Neuron (in vitro differentiated cells): ENCODE measurements around the gene RPP14.
"Not testable (repeated sequence)": the region's sequence is repeated elsewhere in the genome, so short reads cannot be mapped to it uniquely, and the experiment has no call there.

Experiments
- H2AFZ ChIP-seq: one replicate; pipeline ENCODE4 v1.6.1; 2013; ENCODE audit warnings: low read depth, mild to moderate bottlenecking, inconsistent platforms, low read length, moderate library complexity
- H3K27me3 ChIP-seq: one replicate; pipeline ENCODE4 v1.6.1; 2013; ENCODE audit warnings: low read length; ENCODE audit not compliant: insufficient read depth
- H3K36me3 ChIP-seq: one replicate; pipeline ENCODE4 v1.6.1; 2013; ENCODE audit warnings: low read length; ENCODE audit not compliant: insufficient read depth
- H3K4me1 ChIP-seq: one replicate; pipeline ENCODE4 v1.6.1; 2013; ENCODE audit warnings: low read length; ENCODE audit not compliant: insufficient read depth
- H3K4me3 ChIP-seq: 2 replicates; pipeline ENCODE4 v1.5.1; 2013; ENCODE audit warnings: mild to moderate bottlenecking, low read length, moderate library complexity
- H3K9me3 ChIP-seq: one replicate; pipeline ENCODE4 v1.6.1; 2013; ENCODE audit warnings: low read length

RPP14 gene

DNA sequence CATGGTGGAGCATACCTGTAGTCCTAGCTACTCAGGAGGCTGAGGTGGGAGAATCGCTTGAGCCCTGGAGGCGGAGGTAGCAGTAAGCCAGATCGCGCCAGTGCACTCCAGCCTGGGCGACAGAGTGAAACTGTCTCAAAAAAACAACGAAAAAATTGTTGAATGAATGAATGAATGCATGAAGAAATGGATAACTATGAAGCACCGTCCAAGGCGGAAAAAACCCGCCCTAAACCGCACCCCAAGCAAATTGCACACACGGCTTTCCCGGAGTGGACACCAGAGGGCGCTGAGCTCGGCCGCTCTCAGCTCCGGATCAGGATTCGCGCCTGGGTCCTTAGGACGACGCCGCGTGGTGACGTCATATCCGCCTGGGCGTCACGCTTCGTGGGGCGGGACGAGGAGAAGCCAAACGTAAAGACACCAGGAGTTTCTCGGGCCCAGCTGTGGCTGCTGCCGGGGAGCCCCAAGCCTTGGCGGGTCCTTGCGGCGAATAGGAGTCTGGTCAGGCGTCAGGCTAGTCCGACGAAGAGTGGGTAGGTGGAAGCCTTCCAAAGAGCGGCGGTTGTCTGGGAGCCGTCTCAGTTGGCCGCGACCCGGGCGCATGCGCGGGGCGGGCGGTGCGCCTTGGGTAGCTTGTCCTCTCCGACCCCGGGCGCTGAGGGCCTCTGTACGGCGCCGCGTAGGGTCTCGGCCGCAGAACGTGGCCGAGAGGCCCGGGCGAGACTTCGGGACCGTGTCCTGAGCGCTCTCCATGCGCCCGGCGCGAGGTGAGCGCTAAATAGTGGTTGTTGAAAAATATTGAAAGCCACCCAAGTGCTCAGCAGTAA is at the start of gene RPP14, which contains the start of gene HTD2:
Gene RPP14, plus strand, starts transcription at position 364 of the 830 bp plus-strand sequence. CDS start 4,085 bp downstream, outside the sequence.
Gene HTD2, plus strand, starts transcription at position 639 of the 830 bp plus-strand sequence. CDS start 11,094 bp downstream, outside the sequence.
- Histone ChIP-seq H3K36me3 (peaks cover 28% of the 10 kb centered on the region), H3K4me3 (peak within 1 kb of the TSS; percentile 92), H2AFZ (peak within 1 kb of the TSS; percentile 48), H3K9me3 (no peaks in the 10 kb centered on the region), H3K4me1 (peaks cover 13% of the 10 kb centered on the region), H3K27me3 (peaks cover 7% of the 10 kb centered on the region)

DNA sequence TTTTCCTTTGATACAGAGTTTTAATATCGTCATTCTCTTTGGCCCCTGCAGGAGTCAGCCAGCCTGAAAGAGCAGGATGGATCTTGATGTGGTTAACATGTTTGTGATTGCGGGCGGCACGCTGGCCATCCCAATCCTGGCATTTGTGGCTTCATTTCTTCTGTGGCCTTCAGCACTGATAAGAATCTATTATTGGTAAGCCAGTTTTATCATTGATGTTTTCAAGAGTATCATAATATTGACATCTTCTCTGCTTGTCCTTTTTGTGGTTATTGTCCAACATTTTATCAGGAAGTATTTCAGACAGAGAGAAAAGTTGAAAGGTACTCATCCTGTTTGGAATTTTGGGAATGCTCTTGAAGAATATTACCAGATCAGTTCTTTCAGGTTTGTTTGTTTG is 49.5 kb upstream of the RPP14 start:
- Histone ChIP-seq H2AFZ (no peak overlapping the region), H3K4me3 (no peak overlapping the region), H3K4me1 (peaks cover 16% of the 10 kb centered on the region), H3K36me3 (no peaks in the 10 kb centered on the region), H3K27me3 (no peaks in the 10 kb centered on the region), H3K9me3 (no peaks in the 10 kb centered on the region)

DNA sequence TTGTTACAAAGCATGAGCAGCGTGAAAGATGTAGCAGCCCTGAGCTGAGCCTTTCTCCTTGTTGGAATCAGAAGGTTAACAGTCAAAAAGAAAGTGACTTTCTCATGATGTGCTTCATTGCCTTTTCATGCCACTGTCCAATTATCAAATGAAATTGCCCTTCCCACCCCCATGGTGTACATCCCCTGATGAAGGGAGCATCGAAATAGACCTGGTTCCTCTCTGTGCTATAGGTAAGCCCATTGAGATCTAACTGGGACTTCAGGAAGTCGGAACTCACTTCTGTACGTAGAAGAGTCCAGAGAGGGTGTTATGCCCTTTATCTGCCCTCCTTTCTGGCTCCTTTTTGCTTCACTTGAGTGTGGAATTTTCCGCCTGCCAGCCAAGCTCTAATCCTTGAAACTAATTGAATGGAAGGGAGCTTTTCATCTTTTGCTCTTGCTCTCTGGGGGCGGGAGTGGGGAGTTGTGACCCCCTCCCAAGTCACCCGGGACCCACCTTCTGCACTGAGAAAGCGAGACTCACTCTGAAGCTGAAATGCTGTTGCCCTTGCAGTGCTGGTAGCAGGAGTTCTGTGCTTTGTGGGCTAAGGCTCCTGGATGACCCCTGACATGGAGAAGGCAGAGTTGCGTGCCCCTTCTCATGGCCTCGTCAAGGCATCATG is 47.5 kb upstream of the RPP14 start:
- Histone ChIP-seq H3K4me1 (peaks cover 16% of the 10 kb centered on the region), H3K9me3 (no peaks in the 10 kb centered on the region), H2AFZ (no peak overlapping the region), H3K36me3 (no peaks in the 10 kb centered on the region), H3K27me3 (no peaks in the 10 kb centered on the region), H3K4me3 (no peak overlapping the region)

DNA sequence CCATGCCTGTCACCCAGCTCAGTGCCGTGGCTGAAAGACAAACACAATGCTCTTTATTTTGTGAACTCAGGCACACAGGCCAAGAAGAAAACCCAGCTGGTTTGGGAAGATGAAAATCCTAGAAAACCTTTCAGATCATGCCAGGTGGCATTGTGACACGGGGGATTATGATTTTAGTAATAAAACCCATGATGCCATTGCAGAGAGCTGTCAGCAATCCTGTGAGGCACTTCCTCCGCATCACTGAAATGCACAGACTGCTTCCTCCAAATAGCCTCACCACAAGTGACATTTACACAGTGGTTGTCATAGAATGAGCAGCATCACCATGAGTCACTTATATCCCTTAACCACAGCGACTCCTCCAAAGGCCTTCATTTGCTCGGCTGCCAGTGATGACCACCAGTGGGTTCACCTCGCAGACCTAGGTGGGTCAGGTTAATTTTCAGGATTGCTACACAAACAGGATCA is 45.7 kb upstream of the RPP14 start:
- H3K4me3 ChIP-seq, result no peak overlapping the region
- H3K36me3 ChIP-seq, result no peaks in the 10 kb centered on the region
- H3K27me3 ChIP-seq, result no peaks in the 10 kb centered on the region
- H3K4me1 ChIP-seq, result peaks cover 16% of the 10 kb centered on the region
- H3K9me3 ChIP-seq, result no peaks in the 10 kb centered on the region
- H2AFZ ChIP-seq, result no peak overlapping the region

DNA sequence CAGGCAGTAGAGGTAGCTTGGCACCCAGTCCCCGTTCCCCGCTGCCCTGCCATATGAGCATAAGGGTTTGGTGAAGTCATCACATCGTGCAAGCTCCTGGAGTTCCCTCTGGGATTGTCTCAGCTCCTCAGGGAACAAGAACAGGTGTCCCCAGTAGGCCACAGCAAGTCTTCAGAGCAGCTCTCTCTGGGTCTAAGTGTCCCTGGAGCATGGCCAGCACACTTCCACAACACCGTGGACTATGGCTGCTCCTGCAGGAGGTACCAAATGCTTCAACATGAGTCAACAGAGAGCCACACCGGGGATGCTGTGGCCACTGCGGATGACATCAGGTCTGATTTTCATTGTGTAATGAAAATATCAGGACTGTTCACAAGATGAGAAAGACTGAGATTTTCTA is 45.3 kb upstream of the RPP14 start:
- Histone ChIP-seq H3K27me3 (no peaks in the 10 kb centered on the region), H2AFZ (no peak overlapping the region), H3K9me3 (no peaks in the 10 kb centered on the region), H3K36me3 (no peaks in the 10 kb centered on the region), H3K4me1 (peaks cover 16% of the 10 kb centered on the region), H3K4me3 (no peak overlapping the region)

DNA sequence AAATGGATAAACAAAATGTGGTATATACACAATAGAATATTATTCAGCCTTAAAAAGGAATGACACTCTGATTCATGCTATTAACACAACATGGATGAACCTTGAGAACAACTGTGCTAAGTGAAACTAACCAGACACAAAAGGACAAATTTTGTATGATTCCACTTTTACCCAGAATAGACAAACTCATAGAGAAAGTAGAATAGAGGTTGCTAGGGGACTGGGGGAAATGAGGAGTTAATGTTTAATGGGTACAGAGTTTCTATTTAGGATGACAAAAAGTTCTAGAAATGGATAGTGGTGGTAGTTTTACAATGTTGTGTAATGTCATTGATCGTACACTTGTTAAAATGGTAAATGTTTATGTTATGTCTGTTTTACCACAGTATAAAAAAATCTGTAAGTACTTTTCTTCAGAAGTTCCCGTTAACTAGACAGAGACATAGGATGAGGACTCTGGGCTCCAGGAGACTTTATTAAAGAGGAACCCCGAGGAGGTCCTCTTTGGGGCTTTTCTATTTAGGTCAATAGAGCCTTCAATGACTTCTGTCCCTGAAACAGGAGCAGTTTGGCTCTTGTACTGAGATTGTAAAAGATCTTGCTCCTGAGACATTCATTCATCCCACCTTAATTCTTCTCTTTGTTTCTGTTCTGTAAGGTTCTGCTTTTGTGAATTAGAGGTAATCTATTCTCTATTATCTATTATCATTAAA is 43.9 kb upstream of the RPP14 start:
- H2AFZ ChIP-seq, result no peak overlapping the region
- H3K9me3 ChIP-seq, result no peaks in the 10 kb centered on the region
- H3K27me3 ChIP-seq, result no peaks in the 10 kb centered on the region
- H3K4me1 ChIP-seq, result peaks cover 16% of the 10 kb centered on the region
- H3K36me3 ChIP-seq, result no peaks in the 10 kb centered on the region
- no peak overlapping the region for H3K4me3 ChIP-seq

DNA sequence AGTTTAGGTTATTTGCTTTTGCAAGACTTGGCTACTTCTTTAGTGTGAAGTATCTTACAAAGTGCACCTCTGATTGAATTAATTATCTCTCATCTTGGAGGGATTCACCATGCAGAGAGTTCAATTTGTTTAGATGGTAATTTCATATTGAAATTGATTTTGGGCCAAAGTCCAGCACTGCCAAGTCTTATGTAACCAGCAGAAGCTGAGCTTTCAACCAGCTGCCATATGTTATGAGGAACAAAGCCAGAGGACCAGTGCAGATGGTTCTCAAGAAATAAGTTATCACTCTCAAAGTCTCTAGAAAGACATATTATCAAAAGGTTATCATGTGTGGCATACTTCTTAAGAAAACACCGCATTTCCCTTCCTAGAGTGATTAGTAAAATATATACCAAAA is 39.5 kb upstream of the RPP14 start:
- H3K27me3 ChIP-seq, result no peaks in the 10 kb centered on the region
- no peaks in the 10 kb centered on the region for H3K9me3 ChIP-seq
- no peaks in the 10 kb centered on the region for H3K36me3 ChIP-seq
- no peak overlapping the region for H2AFZ ChIP-seq
- H3K4me1 ChIP-seq, result no peaks in the 10 kb centered on the region
- no peak overlapping the region for H3K4me3 ChIP-seq

DNA sequence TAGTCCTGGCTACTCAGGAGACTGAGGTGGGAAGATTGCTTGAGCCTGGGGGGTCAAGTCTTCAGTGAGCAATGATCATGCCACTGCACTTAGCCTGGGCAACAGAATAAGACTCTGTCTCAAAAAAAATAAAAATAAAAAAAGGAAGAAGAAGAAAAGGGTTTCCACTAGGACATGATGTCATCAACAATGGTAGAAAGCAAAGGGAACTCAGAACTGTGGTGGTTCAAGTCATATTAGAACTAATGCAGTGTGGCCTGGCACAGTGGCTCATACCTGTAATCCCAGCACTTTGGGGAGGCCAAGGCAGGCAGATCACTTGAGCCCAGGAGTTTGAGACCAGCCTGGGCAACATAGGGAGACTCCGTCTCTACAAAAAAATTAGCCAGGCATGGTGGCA is 38.5 kb upstream of the RPP14 start:
- not testable (repeated sequence) for H2AFZ ChIP-seq, H3K4me3 ChIP-seq, H3K9me3 ChIP-seq, H3K36me3 ChIP-seq, H3K4me1 ChIP-seq, H3K27me3 ChIP-seq

DNA sequence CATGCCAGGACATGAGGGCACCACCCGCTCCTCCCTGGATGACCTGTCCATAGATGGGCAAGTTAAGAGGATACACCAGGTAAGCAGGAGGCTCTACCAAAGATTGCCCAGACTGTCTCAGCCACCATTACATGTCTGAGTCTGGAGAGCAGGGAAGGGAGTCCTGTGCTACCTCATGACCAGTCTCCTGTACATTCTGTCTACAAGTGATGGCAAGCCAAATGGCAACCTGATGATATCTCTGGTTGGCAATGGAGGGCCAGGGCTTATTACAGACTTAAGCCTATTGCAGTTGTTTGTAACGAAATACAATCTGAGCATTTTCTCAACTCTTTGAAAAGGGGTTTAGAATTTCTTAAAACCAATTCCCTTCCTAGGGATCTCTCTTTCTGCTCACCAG is 36.7 kb upstream of the RPP14 start:
- no peak overlapping the region for H3K4me3 ChIP-seq
- no peaks in the 10 kb centered on the region for H3K9me3 ChIP-seq
- no peak overlapping the region for H2AFZ ChIP-seq
- H3K4me1 ChIP-seq, result no peaks in the 10 kb centered on the region
- H3K36me3 ChIP-seq, result no peaks in the 10 kb centered on the region
- no peaks in the 10 kb centered on the region for H3K27me3 ChIP-seq

DNA sequence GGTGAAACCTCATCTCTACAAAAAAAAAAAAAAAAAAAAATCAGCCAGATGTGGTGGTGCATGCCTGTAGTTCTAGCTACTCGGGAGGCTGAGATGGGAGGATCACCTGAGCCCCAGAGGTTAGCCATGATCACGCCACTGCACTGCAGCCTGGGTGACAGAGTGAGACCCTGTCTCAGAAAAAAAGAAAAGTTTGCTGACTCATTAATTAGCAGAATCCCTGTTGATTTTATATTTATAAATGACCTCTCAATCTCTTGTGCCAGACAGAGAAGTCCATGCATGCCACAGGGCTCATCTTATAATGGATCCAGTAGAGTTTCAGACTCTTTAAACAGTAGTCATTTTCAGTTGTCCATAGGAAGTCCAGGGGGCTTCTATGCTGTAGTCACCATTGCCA is 35.6 kb upstream of the RPP14 start:
- no peaks in the 10 kb centered on the region for H3K27me3 ChIP-seq
- H3K4me1 ChIP-seq, result no peaks in the 10 kb centered on the region
- H3K36me3 ChIP-seq, result no peaks in the 10 kb centered on the region

DNA sequence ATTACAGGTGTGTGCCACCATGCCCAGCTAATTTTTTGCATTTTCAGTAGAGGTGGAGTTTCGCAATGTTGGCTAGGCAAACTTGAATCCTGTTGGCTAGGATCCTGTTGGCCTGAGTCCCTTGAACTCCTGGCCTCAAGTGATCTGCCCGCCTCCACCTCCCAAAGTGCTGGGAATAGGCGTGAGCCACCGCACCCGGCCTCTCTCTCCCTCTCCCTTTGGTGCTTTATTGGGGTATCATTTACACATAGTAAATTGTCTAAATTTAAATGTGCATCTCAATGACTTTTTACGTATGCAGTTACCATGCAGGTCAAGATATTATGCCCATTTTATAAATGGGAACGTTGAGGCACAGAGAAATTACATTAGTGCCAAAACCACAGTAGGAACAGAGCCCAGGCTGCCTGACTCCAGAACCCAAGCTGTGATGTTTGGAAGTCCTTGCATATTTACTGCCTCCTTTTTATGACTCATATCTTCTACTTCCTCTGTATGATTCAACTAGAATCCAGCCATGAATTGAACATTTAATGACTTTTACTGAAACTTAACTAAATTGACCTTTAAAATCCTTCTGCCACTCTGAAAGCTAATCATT is 34.0 kb upstream of the RPP14 start:
- no peaks in the 10 kb centered on the region for H3K4me1 ChIP-seq

More for the DNA sequence above, 35.6 kb upstream of the RPP14 start:
- Histone ChIP-seq H3K9me3 (no peaks in the 10 kb centered on the region), H2AFZ (no peak overlapping the region), H3K4me3 (no peak overlapping the region)

DNA sequence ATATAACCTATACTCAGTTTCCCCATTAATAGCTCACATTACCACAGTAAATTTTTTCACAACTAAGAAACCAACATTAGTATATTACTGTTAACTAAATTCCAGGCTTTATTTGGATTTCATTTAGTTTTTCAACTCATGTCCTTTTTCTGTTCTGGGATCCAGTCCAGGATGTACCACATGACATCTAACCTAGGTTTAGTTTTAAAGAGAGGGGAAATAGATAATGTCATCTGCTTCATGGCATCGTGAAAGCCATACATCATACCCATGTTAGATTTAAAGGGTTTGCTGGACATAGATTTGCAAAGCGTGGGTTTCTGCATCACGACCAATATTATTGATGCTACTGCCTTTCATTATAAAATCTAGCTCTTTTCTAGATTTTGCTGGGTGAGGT is 33.2 kb upstream of the RPP14 start:
- no peak overlapping the region for H2AFZ ChIP-seq
- H3K36me3 ChIP-seq, result no peaks in the 10 kb centered on the region
- no peaks in the 10 kb centered on the region for H3K9me3 ChIP-seq
- H3K27me3 ChIP-seq, result no peaks in the 10 kb centered on the region
- no peak overlapping the region for H3K4me3 ChIP-seq
- no peaks in the 10 kb centered on the region for H3K4me1 ChIP-seq

More for the DNA sequence above, 34.0 kb upstream of the RPP14 start:
- no peaks in the 10 kb centered on the region for H3K36me3 ChIP-seq
- no peaks in the 10 kb centered on the region for H3K9me3 ChIP-seq
- no peak overlapping the region for H2AFZ ChIP-seq
- no peak overlapping the region for H3K4me3 ChIP-seq
- no peaks in the 10 kb centered on the region for H3K27me3 ChIP-seq

DNA sequence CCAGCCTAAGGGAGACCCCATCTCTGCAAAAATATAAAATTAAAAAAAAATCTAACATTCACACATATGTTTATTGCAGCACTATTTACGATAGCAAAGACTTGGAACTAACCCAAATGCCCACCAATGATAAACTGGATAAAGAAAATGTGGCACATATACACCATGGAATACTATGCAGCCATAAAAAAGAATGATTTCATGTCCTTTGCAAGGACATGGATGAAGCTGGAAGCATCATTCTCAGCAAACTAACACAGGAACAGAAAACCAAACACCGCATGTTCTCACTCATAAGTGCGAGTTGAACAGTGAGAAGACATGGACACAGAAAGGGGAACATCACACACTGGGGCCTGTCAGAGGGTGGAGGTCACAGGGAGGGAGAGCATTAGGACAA is 32.7 kb upstream of the RPP14 start:
- H2AFZ ChIP-seq, H3K36me3 ChIP-seq, H3K27me3 ChIP-seq, H3K4me3 ChIP-seq, H3K9me3 ChIP-seq, H3K4me1 ChIP-seq: not testable (repeated sequence)
